ENCODE measurements around the gene ZC3H18.

DNA sequence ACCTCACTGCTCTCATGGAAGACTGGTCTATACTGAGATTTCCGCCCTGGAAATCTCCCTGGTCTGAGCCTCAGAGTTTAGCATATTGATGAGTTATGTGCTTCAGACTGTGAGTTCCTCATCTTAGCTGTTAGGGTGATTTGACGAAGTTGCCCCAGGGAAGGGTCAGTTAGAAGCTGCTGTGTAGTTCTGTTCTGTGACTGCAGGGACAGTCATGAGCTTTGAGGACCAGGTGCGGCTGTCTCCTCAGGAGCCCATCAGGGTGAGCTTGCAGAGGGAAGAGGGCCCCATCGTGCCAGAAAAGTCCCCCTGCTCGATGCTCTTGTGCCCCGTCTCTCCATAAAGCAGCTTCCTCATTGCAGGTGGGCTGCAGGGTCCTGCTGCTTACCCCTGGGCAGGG, 39.9 kb downstream of the ZC3H18 start:
- TF ChIP-seq, protein P1, sequence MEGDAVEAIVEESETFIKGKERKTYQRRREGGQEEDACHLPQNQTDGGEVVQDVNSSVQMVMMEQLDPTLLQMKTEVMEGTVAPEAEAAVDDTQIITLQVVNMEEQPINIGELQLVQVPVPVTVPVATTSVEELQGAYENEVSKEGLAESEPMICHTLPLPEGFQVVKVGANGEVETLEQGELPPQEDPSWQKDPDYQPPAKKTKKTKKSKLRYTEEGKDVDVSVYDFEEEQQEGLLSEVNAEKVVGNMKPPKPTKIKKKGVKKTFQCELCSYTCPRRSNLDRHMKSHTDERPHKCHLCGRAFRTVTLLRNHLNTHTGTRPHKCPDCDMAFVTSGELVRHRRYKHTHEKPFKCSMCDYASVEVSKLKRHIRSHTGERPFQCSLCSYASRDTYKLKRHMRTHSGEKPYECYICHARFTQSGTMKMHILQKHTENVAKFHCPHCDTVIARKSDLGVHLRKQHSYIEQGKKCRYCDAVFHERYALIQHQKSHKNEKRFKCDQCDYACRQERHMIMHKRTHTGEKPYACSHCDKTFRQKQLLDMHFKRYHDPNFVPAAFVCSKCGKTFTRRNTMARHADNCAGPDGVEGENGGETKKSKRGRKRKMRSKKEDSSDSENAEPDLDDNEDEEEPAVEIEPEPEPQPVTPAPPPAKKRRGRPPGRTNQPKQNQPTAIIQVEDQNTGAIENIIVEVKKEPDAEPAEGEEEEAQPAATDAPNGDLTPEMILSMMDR (IDR thresholded peaks at IDR 0.05) = no peak
- TF ChIP-seq POLR2A (IDR thresholded peaks at IDR 0.05) (no peak), POLR2AphosphoS5 (IDR thresholded peaks at IDR 0.05; ENCODE audit: insufficient read depth in 1 of 2, low read depth in 1 of 2) (no peak)
